Stimulated activated naive CD8-positive, alpha-beta T cell treated with anti-CD3 and anti-CD28 coated beads, Interleukin-15, Interleukin-2, amounts not matched to agents 100 U/mL and 50 U/mL, for 24 hours (primary cell): Measurements from ENCODE around the gene PHOSPHO1.
"Not testable (repeated sequence)": the region's sequence is repeated elsewhere in the genome, so short reads cannot be mapped to it uniquely, and the experiment has no call there.

ENCODE experiments used
- ATAC-seq: fragments of 150-1000 bp; cut with Tn5 transposase; one replicate; pipeline ENCODE4 v1.10.0; 2021
- DNase-seq: peaks from one replicate; pipeline ENCODE4 v3.0.0; 2021

The PHOSPHO1 gene

GRCh38 chr17:49230636-49231562 is at the start of gene PHOSPHO1:
Gene PHOSPHO1, minus strand, starts transcription at chr17:49230787. Its CDS starts 4,096 bp downstream, at chr17:49226691.
- peak; percentile 93 for ATAC-seq
- peak; percentile 93 for DNase-seq

- DNase-seq (no peak), ATAC-seq (no peak)
Observed at GRCh38 chr17:49280061-49280460, 49.5 kb upstream of the PHOSPHO1 start.

GRCh38 chr17:49279263-49280015 is 48.9 kb upstream of the PHOSPHO1 start:
- ATAC-seq, DNase-seq: not testable (repeated sequence)

GRCh38 chr17:49278076-49278475 is 47.5 kb upstream of the PHOSPHO1 start:
- ATAC-seq, result no peak
- DNase-seq, result no peak

GRCh38 chr17:49277638-49278037 is 47.1 kb upstream of the PHOSPHO1 start:
- ATAC-seq, result no peak
- DNase-seq, result no peak

GRCh38 chr17:49275981-49276380 is 45.4 kb upstream of the PHOSPHO1 start:
- not testable (repeated sequence) for DNase-seq, ATAC-seq

- ATAC-seq, result no peak
- no peak for DNase-seq
Observed at GRCh38 chr17:49269356-49269755, 38.8 kb upstream of the PHOSPHO1 start.

- DNase-seq (no peak), ATAC-seq (no peak)
Observed at GRCh38 chr17:49267912-49268311, 37.3 kb upstream of the PHOSPHO1 start.

- DNase-seq (no peak), ATAC-seq (no peak)
Observed at GRCh38 chr17:49266233-49266632, 35.6 kb upstream of the PHOSPHO1 start.

GRCh38 chr17:49261540-49261939 is 31.0 kb upstream of the PHOSPHO1 start:
- ATAC-seq, DNase-seq: not testable (repeated sequence)

GRCh38 chr17:49260817-49261291 is 30.3 kb upstream of the PHOSPHO1 start:
- DNase-seq (no peak), ATAC-seq (peak; percentile 90)

GRCh38 chr17:49260011-49260816 is 29.6 kb upstream of the PHOSPHO1 start:
- ATAC-seq (peak; percentile 79), DNase-seq (peak; percentile 67)

- no peak for ATAC-seq
Observed at GRCh38 chr17:49259663-49260010, 29.1 kb upstream of the PHOSPHO1 start.

GRCh38 chr17:49258394-49258793 is 27.8 kb upstream of the PHOSPHO1 start:
- ATAC-seq, result no peak
- DNase-seq, result no peak

More at GRCh38 chr17:49259663-49260010, 29.1 kb upstream of the PHOSPHO1 start:
- DNase-seq, result no peak

- ATAC-seq (no peak), DNase-seq (no peak)
Observed at GRCh38 chr17:49255125-49255524, 24.5 kb upstream of the PHOSPHO1 start.

- DNase-seq, result no peak
- no peak for ATAC-seq
Observed at GRCh38 chr17:49254066-49254465, 23.5 kb upstream of the PHOSPHO1 start.

GRCh38 chr17:49252148-49252695 is 21.6 kb upstream of the PHOSPHO1 start:
- no peak for ATAC-seq
- DNase-seq, result no peak

GRCh38 chr17:49249890-49250522 is 19.4 kb upstream of the PHOSPHO1 start:
- no peak for DNase-seq
- ATAC-seq, result no peak

- ATAC-seq (no peak), DNase-seq (no peak)
Observed at GRCh38 chr17:49249292-49249794, 18.8 kb upstream of the PHOSPHO1 start.

GRCh38 chr17:49247944-49248343 is 17.4 kb upstream of the PHOSPHO1 start:
- ATAC-seq, result no peak

GRCh38 chr17:49244839-49245238 is 14.3 kb upstream of the PHOSPHO1 start:
- ATAC-seq (no peak), DNase-seq (no peak)

More at GRCh38 chr17:49247944-49248343, 17.4 kb upstream of the PHOSPHO1 start:
- no peak for DNase-seq
